Measurements from ENCODE around the gene CHTOP. TPM values are rescaled to one million over a fixed set of nuclear protein-coding genes. Genes with fewer than 3 reads are reported as not detected.

CHTOP gene
- total and polyA plus RNA-seq, 2 of the 13 experiments (the other 11 are each of a cell fraction or from before 2014, with no cell fraction given), result 38.0 to 51.9 TPM

DNA sequence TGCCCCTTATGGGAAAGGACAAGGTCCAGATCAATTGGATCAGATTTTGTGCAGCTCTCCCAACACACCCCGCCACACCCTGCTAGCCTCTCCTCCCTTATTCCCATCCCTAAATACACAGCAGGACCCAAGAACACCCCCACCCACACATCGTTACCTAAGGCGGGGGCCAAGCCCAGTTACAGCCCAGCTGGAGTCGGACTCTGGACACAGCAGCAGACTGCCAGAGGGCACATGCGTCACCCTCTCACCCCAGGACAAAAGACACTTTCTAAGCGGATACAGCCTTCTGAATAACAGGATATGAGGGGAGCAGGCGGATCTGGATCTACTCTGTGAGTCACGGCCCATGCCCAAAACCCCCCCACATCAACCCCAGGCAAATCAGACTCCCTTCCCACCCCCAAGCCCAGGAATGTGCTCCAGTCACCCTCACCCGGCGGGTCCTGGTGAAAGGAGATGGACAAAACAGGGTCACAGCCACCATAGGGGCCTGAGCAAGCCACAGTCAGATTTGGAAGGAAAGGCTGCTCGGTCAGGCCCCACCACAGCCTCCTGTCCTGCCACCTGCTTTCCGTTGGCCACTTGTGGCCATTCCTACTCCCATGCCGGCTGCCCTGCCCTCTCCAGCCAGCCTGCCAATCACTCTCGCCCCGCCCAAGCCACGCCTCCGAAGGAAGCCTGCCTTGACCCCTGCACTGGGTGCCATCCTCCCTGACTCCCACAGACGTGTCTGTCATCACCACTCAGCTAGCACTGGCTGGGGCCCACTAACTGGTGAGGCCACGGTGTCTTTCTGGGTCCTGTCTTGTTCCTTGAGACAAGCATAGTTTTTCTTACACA is 24.9 kb upstream of the CHTOP start (continued):
- TF ChIP-seq, protein P1, sequence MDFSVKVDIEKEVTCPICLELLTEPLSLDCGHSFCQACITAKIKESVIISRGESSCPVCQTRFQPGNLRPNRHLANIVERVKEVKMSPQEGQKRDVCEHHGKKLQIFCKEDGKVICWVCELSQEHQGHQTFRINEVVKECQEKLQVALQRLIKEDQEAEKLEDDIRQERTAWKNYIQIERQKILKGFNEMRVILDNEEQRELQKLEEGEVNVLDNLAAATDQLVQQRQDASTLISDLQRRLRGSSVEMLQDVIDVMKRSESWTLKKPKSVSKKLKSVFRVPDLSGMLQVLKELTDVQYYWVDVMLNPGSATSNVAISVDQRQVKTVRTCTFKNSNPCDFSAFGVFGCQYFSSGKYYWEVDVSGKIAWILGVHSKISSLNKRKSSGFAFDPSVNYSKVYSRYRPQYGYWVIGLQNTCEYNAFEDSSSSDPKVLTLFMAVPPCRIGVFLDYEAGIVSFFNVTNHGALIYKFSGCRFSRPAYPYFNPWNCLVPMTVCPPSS (IDR thresholded peaks at IDR 0.05), result no peak
- TF ChIP-seq ZNF260 (CRISPR knock-in tag; IDR thresholded peaks at IDR 0.05; ENCODE audit: borderline replicate concordance, low read depth) (no peak), PITX1 (CRISPR knock-in tag; IDR thresholded peaks at IDR 0.05) (peak; percentile 62), REXO4 (CRISPR knock-in tag; IDR thresholded peaks at IDR 0.05; ENCODE audit: borderline replicate concordance) (no peak), RORA (CRISPR knock-in tag; IDR thresholded peaks at IDR 0.05) (no peak), ZNF792 (CRISPR knock-in tag; IDR thresholded peaks at IDR 0.05) (peak; percentile 24; the same call in 1 of the 2 replicates), ZNF678 (CRISPR knock-in tag; IDR thresholded peaks at IDR 0.05) (0 out of 2 replicates have a peak, but pooled peaks have one; percentile 79), MED1 (CRISPR knock-in tag; IDR thresholded peaks at IDR 0.05) (peak; percentile 75), EED (CRISPR knock-in tag; IDR thresholded peaks at IDR 0.05) (no peak), ARID3A (IDR thresholded peaks at IDR 0.05; ENCODE audit: low read depth, low read length) (peak; percentile 66; the same call in 1 of the 2 replicates), FOXA1 (IDR thresholded peaks at IDR 0.05) (no peak; the same call in 1 of the 2 replicates), FOXA1 (CRISPR knock-in tag; IDR thresholded peaks at IDR 0.05) (peak; percentile 45), KDM5A (IDR thresholded peaks at IDR 0.05; ENCODE audit: borderline replicate concordance, low read length) (no peak), IRF9 (CRISPR knock-in tag; IDR thresholded peaks at IDR 0.05; ENCODE audit: borderline replicate concordance) (no peak), NFATC3 (CRISPR knock-in tag; IDR thresholded peaks at IDR 0.05) (no peak), USF2 (IDR thresholded peaks at IDR 0.05; ENCODE audit: low read depth, low read length) (no peak), USF2 (CRISPR knock-in tag; IDR thresholded peaks at IDR 0.05; ENCODE audit: borderline replicate concordance) (no peak), TP53 (CRISPR knock-in tag; conservative IDR thresholded peaks at IDR 0.05) (no peak), ETV5 (CRISPR knock-in tag; IDR thresholded peaks at IDR 0.05; ENCODE audit: borderline replicate concordance) (peak; percentile 82), DPF2 (CRISPR knock-in tag; IDR thresholded peaks at IDR 0.05; ENCODE audit: borderline replicate concordance, low read depth) (peak; percentile 71), ARNT (IDR thresholded peaks at IDR 0.05) (no peak), ARNT2 (CRISPR knock-in tag; IDR thresholded peaks at IDR 0.05; ENCODE audit: low read depth) (peak; percentile 24; the same call in 1 of the 2 replicates), TCF12 (IDR thresholded peaks at IDR 0.05) (no peak), TCF12 (CRISPR knock-in tag; IDR thresholded peaks at IDR 0.05) (no peak)

Data from HepG2 (cell line).